ENCODE data around the gene LRP1B. TPM values are rescaled to one million over a fixed set of nuclear protein-coding genes. Genes with fewer than 3 reads are reported as not detected.

Gene LRP1B
- total and polyA plus RNA-seq, 4 donors, result 0.01 to 0.84 (median 0.17) TPM

DNA sequence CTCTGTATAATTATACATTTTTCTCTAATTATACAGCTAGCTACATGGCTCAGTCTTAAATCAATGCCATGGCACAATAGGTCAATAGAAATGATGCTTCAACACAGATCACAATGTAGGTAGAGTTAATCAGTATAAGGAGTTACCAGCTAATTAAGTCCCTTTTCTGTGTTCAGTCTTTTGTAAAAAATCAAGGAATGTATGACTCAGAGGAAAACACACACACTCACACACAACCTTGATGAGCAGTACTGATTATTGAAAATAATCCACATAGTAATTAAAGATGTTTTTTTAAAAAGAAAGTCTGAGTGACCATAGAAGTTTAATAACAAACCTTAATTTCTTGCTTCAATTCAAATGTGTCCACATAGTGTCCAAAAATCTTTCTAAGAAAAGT lies 691.3 kb downstream of the LRP1B start:
- no peaks in the 10 kb centered on the region for H3K4me1 ChIP-seq (ENCODE audit: control insufficient read depth in 4 of 4, insufficient read depth in 4 of 4, low read length in 3 of 4)
- no peaks in the 10 kb centered on the region for H3K36me3 ChIP-seq (ENCODE audit: control insufficient read depth in 4 of 4, insufficient read depth in 3 of 4, low read depth in 1 of 4, low read length in 3 of 4)
- no peak overlapping the region for H3K9ac ChIP-seq (ENCODE audit: low read depth in 1 of 2, low read length in 2 of 2)
- no peak overlapping the region for H3K4me3 ChIP-seq (ENCODE audit: low read depth in 1 of 3, low read length in 3 of 3)
- TF ChIP-seq, protein P1, sequence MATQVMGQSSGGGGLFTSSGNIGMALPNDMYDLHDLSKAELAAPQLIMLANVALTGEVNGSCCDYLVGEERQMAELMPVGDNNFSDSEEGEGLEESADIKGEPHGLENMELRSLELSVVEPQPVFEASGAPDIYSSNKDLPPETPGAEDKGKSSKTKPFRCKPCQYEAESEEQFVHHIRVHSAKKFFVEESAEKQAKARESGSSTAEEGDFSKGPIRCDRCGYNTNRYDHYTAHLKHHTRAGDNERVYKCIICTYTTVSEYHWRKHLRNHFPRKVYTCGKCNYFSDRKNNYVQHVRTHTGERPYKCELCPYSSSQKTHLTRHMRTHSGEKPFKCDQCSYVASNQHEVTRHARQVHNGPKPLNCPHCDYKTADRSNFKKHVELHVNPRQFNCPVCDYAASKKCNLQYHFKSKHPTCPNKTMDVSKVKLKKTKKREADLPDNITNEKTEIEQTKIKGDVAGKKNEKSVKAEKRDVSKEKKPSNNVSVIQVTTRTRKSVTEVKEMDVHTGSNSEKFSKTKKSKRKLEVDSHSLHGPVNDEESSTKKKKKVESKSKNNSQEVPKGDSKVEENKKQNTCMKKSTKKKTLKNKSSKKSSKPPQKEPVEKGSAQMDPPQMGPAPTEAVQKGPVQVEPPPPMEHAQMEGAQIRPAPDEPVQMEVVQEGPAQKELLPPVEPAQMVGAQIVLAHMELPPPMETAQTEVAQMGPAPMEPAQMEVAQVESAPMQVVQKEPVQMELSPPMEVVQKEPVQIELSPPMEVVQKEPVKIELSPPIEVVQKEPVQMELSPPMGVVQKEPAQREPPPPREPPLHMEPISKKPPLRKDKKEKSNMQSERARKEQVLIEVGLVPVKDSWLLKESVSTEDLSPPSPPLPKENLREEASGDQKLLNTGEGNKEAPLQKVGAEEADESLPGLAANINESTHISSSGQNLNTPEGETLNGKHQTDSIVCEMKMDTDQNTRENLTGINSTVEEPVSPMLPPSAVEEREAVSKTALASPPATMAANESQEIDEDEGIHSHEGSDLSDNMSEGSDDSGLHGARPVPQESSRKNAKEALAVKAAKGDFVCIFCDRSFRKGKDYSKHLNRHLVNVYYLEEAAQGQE (IDR thresholded peaks at IDR 0.05), result no peak
- no peak for TF ChIP-seq YY1 (IDR thresholded peaks at IDR 0.05)
- TF ChIP-seq ZBTB33 (IDR thresholded peaks at IDR 0.05), result no peak
- no peak for TF ChIP-seq RXRA (IDR thresholded peaks at IDR 0.05)
- TF ChIP-seq, protein P2, sequence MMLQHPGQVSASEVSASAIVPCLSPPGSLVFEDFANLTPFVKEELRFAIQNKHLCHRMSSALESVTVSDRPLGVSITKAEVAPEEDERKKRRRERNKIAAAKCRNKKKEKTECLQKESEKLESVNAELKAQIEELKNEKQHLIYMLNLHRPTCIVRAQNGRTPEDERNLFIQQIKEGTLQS (IDR thresholded peaks at IDR 0.05), result no peak
- no peak for TF ChIP-seq CTCF (IDR thresholded peaks at IDR 0.05; ENCODE audit: low read depth, low read length, missing input control)
- TF ChIP-seq FOXA2 (IDR thresholded peaks at IDR 0.05), result no peak
- TF ChIP-seq SP1 (IDR thresholded peaks at IDR 0.05), result no peak
- TF ChIP-seq JUND (IDR thresholded peaks at IDR 0.05), result no peak
- no peak for TF ChIP-seq NR2F2 (IDR thresholded peaks at IDR 0.05)
- no peak for TF ChIP-seq FOXA1 (IDR thresholded peaks at IDR 0.05)
- TF ChIP-seq RAD21 (IDR thresholded peaks at IDR 0.05), result no peak
- TF ChIP-seq HNF4G (IDR thresholded peaks at IDR 0.05), result no peak
- no peak for TF ChIP-seq MAX (IDR thresholded peaks at IDR 0.05)
- DNase-seq (ENCODE audit: low spot score), result no peak
- no peaks in the 10 kb centered on the region for H3K27me3 ChIP-seq (ENCODE audit: control insufficient read depth in 4 of 4, insufficient read depth in 4 of 4, low read length in 3 of 4)
- no peaks in the 10 kb centered on the region for H3K9me3 ChIP-seq (ENCODE audit: control insufficient read depth in 4 of 4, low read length in 3 of 4)
- no peak overlapping the region for H3K27ac ChIP-seq (ENCODE audit: low read depth in 1 of 2, low read length in 2 of 2)

DNA sequence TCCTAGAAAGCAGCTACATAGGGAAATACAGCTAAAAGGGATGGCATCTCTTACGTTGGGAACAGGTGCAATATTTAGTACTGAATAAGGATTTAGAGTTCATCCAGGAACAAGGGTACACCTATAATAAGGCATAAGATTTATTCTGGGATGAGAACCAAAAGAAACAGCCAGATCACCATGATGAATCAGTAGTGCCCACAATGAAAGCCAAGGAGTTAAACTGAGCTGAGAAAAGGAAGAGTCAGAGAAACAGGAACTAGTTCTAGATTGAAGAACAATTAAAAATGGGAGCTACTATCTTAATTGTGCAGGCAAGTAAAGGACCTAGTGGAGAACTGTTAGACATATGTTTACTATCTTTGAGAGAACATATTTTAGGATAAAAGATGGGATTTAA lies 692.3 kb downstream of the LRP1B start:
- Histone ChIP-seq H3K27me3 (ENCODE audit: control insufficient read depth in 4 of 4, insufficient read depth in 4 of 4, low read length in 3 of 4) (no peaks in the 10 kb centered on the region), H3K9ac (ENCODE audit: low read depth in 1 of 2, low read length in 2 of 2) (no peak overlapping the region), H3K36me3 (ENCODE audit: control insufficient read depth in 4 of 4, insufficient read depth in 3 of 4, low read depth in 1 of 4, low read length in 3 of 4) (no peaks in the 10 kb centered on the region), H3K4me3 (ENCODE audit: low read depth in 1 of 3, low read length in 3 of 3) (no peak overlapping the region), H3K27ac (ENCODE audit: low read depth in 1 of 2, low read length in 2 of 2) (no peak overlapping the region), H3K4me1 (ENCODE audit: control insufficient read depth in 4 of 4, insufficient read depth in 4 of 4, low read length in 3 of 4) (no peaks in the 10 kb centered on the region), H3K9me3 (ENCODE audit: control insufficient read depth in 4 of 4, low read length in 3 of 4) (no peaks in the 10 kb centered on the region)
- TF ChIP-seq YY1 (IDR thresholded peaks at IDR 0.05), result no peak
- TF ChIP-seq RXRA (IDR thresholded peaks at IDR 0.05), result no peak
- TF ChIP-seq JUND (IDR thresholded peaks at IDR 0.05), result no peak
- no peak for TF ChIP-seq FOXA2 (IDR thresholded peaks at IDR 0.05)
- no peak for TF ChIP-seq ZBTB33 (IDR thresholded peaks at IDR 0.05)
- no peak for TF ChIP-seq GABPA (IDR thresholded peaks at IDR 0.05 in 1 of 2, conservative IDR thresholded peaks at IDR 0.05 in 1 of 2)
- TF ChIP-seq, protein P2 (IDR thresholded peaks at IDR 0.05), result no peak
- WGBS, result 73% methylated on average over 1 of the region's 1 CpG
- no peak for DNase-seq (ENCODE audit: low spot score)
